Measurements from ENCODE around the gene SLC13A3.

The SLC13A3 gene

GRCh38 chr20:46625875-46626373, 25.3 kb downstream of the SLC13A3 start:
- peaks cover 35% of the 10 kb centered on the region for H3K9me3 ChIP-seq (ENCODE audit: control insufficient read depth, low read length)
- H3K4me2 ChIP-seq (ENCODE audit: low read length, poor library complexity, severe bottlenecking): no peak overlapping the region
- H3K9ac ChIP-seq (ENCODE audit: low read length): no peak overlapping the region
- no peak overlapping the region for H2AK5ac ChIP-seq (ENCODE audit: low read length, severe bottlenecking)
- no peak overlapping the region for H3K18ac ChIP-seq (ENCODE audit: low read depth in 1 of 2, low read length in 2 of 2)
- no peak overlapping the region for H2AFZ ChIP-seq (ENCODE audit: low read depth, low read length)
- no peak overlapping the region for H2BK120ac ChIP-seq (ENCODE audit: low read depth, low read length)
- WGBS: no CpG with 5 or more reads among the region's 1 CpG
- no peaks in the 10 kb centered on the region for H3K4me1 ChIP-seq (ENCODE audit: control insufficient read depth, insufficient read depth, low read depth, low read length)
- no peaks in the 10 kb centered on the region for H3K36me3 ChIP-seq (ENCODE audit: control insufficient read depth in 1 of 2, insufficient read depth in 2 of 2, low read depth in 1 of 2, low read length in 2 of 2)
- no peak overlapping the region for H3K14ac ChIP-seq (ENCODE audit: low read length in 2 of 2)
- no peak overlapping the region for H2BK12ac ChIP-seq (ENCODE audit: low read length in 2 of 2)
- no peaks in the 10 kb centered on the region for H3K27me3 ChIP-seq (ENCODE audit: control insufficient read depth in 1 of 2, insufficient read depth in 1 of 2, low read length in 2 of 2)
- H3K4me3 ChIP-seq (ENCODE audit: insufficient read depth in 1 of 2, low read depth in 1 of 2, low read length in 2 of 2): no peak overlapping the region
- no peak overlapping the region for H4K91ac ChIP-seq (ENCODE audit: low read length)
- H3K79me1 ChIP-seq (replicated peaks; ENCODE audit: low read length, poor library complexity, severe bottlenecking): no peaks in the 10 kb centered on the region
- no peak for DNase-seq
- H2BK15ac ChIP-seq (ENCODE audit: low read depth, poor library complexity, severe bottlenecking): no peak overlapping the region
- no peak overlapping the region for H2BK5ac ChIP-seq (ENCODE audit: low read depth, low read length, poor library complexity, severe bottlenecking)
- H3K27ac ChIP-seq (ENCODE audit: low read length, poor library complexity, severe bottlenecking): no peak overlapping the region
- H4K8ac ChIP-seq (ENCODE audit: low read length): no peak overlapping the region
- no peak overlapping the region for H3K4ac ChIP-seq (ENCODE audit: low read depth in 1 of 2, low read length in 2 of 2)
- H3K23ac ChIP-seq (ENCODE audit: low read length in 2 of 2): no peak overlapping the region

DNA sequence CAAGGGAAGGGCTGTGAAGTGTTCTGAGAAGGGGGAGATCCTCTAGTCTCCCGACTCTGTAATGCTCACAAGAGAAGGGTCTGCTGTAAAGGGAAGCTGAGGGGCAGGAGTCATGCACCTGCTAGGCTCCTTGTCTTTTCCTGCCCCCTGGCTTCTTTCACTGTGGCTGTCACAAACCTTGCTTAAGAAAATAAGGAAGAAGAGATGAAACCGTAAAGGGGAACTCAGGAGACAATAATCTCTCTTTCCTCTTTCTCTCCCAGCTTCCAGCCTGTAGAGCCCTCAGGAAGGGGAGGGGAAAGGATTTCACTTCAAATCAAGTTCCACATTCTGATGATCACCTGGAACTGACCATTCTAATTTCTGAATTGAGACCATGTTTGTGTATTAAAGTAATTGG, 26.3 kb downstream of the SLC13A3 start:
- Histone ChIP-seq H3K14ac (ENCODE audit: low read length in 2 of 2) (no peak overlapping the region), H3K4me1 (ENCODE audit: control insufficient read depth, insufficient read depth, low read depth, low read length) (no peaks in the 10 kb centered on the region), H2BK120ac (ENCODE audit: low read depth, low read length) (no peak overlapping the region), H4K8ac (ENCODE audit: low read length) (no peak overlapping the region), H2AK5ac (ENCODE audit: low read length, severe bottlenecking) (no peak overlapping the region), H3K27me3 (ENCODE audit: control insufficient read depth in 1 of 2, insufficient read depth in 1 of 2, low read length in 2 of 2) (no peaks in the 10 kb centered on the region), H3K9ac (ENCODE audit: low read length) (no peak overlapping the region), H2AFZ (ENCODE audit: low read depth, low read length) (no peak overlapping the region), H2BK5ac (ENCODE audit: low read depth, low read length, poor library complexity, severe bottlenecking) (no peak overlapping the region), H4K91ac (ENCODE audit: low read length) (no peak overlapping the region), H3K23ac (ENCODE audit: low read length in 2 of 2) (no peak overlapping the region), H3K9me3 (ENCODE audit: control insufficient read depth, low read length) (peaks cover 29% of the 10 kb centered on the region), H3K4me3 (ENCODE audit: insufficient read depth in 1 of 2, low read depth in 1 of 2, low read length in 2 of 2) (no peak overlapping the region), H3K4ac (ENCODE audit: low read depth in 1 of 2, low read length in 2 of 2) (no peak overlapping the region), H3K18ac (ENCODE audit: low read depth in 1 of 2, low read length in 2 of 2) (no peak overlapping the region), H3K36me3 (ENCODE audit: control insufficient read depth in 1 of 2, insufficient read depth in 2 of 2, low read depth in 1 of 2, low read length in 2 of 2) (no peaks in the 10 kb centered on the region), H2BK12ac (ENCODE audit: low read length in 2 of 2) (no peak overlapping the region), H3K79me1 (replicated peaks; ENCODE audit: low read length, poor library complexity, severe bottlenecking) (no peaks in the 10 kb centered on the region), H3K4me2 (ENCODE audit: low read length, poor library complexity, severe bottlenecking) (no peak overlapping the region), H3K27ac (ENCODE audit: low read length, poor library complexity, severe bottlenecking) (no peak overlapping the region), H2BK15ac (ENCODE audit: low read depth, poor library complexity, severe bottlenecking) (no peak overlapping the region)
- no peak for DNase-seq
- WGBS: 44% methylated on average over 1 of the region's 2 CpGs

GRCh38 chr20:46622165-46622564, 29.1 kb downstream of the SLC13A3 start:
- Histone ChIP-seq H3K27me3 (ENCODE audit: control insufficient read depth in 1 of 2, insufficient read depth in 1 of 2, low read length in 2 of 2) (no peaks in the 10 kb centered on the region), H4K91ac (ENCODE audit: low read length) (no peak overlapping the region), H3K4me3 (ENCODE audit: insufficient read depth in 1 of 2, low read depth in 1 of 2, low read length in 2 of 2) (no peak overlapping the region), H3K36me3 (ENCODE audit: control insufficient read depth in 1 of 2, insufficient read depth in 2 of 2, low read depth in 1 of 2, low read length in 2 of 2) (no peaks in the 10 kb centered on the region), H2AK5ac (ENCODE audit: low read length, severe bottlenecking) (no peak overlapping the region), H3K9me3 (ENCODE audit: control insufficient read depth, low read length) (peaks cover 8% of the 10 kb centered on the region), H3K14ac (ENCODE audit: low read length in 2 of 2) (no peak overlapping the region), H3K23ac (ENCODE audit: low read length in 2 of 2) (no peak overlapping the region), H2BK12ac (ENCODE audit: low read length in 2 of 2) (no peak overlapping the region), H3K4ac (ENCODE audit: low read depth in 1 of 2, low read length in 2 of 2) (no peak overlapping the region), H3K9ac (ENCODE audit: low read length) (no peak overlapping the region), H2BK5ac (ENCODE audit: low read depth, low read length, poor library complexity, severe bottlenecking) (no peak overlapping the region), H2BK15ac (ENCODE audit: low read depth, poor library complexity, severe bottlenecking) (no peak overlapping the region), H3K79me1 (replicated peaks; ENCODE audit: low read length, poor library complexity, severe bottlenecking) (no peaks in the 10 kb centered on the region), H2BK120ac (ENCODE audit: low read depth, low read length) (no peak overlapping the region), H3K27ac (ENCODE audit: low read length, poor library complexity, severe bottlenecking) (no peak overlapping the region), H3K18ac (ENCODE audit: low read depth in 1 of 2, low read length in 2 of 2) (no peak overlapping the region), H3K4me2 (ENCODE audit: low read length, poor library complexity, severe bottlenecking) (no peak overlapping the region), H3K4me1 (ENCODE audit: control insufficient read depth, insufficient read depth, low read depth, low read length) (no peaks in the 10 kb centered on the region), H4K8ac (ENCODE audit: low read length) (no peak overlapping the region), H2AFZ (ENCODE audit: low read depth, low read length) (no peak overlapping the region)
- no peak for DNase-seq
- WGBS: 40% methylated on average over 1 of the region's 1 CpG

- Histone ChIP-seq H3K4ac (ENCODE audit: low read depth in 1 of 2, low read length in 2 of 2) (no peak overlapping the region), H2BK15ac (ENCODE audit: low read depth, poor library complexity, severe bottlenecking) (no peak overlapping the region), H4K8ac (ENCODE audit: low read length) (no peak overlapping the region), H3K4me3 (ENCODE audit: insufficient read depth in 1 of 2, low read depth in 1 of 2, low read length in 2 of 2) (no peak overlapping the region), H2BK5ac (ENCODE audit: low read depth, low read length, poor library complexity, severe bottlenecking) (no peak overlapping the region), H2AFZ (ENCODE audit: low read depth, low read length) (no peak overlapping the region), H3K79me1 (replicated peaks; ENCODE audit: low read length, poor library complexity, severe bottlenecking) (no peaks in the 10 kb centered on the region), H3K27ac (ENCODE audit: low read length, poor library complexity, severe bottlenecking) (no peak overlapping the region), H3K9ac (ENCODE audit: low read length) (no peak overlapping the region), H3K14ac (ENCODE audit: low read length in 2 of 2) (no peak overlapping the region), H3K4me2 (ENCODE audit: low read length, poor library complexity, severe bottlenecking) (no peak overlapping the region), H3K23ac (ENCODE audit: low read length in 2 of 2) (no peak overlapping the region), H3K9me3 (ENCODE audit: control insufficient read depth, low read length) (peaks cover 8% of the 10 kb centered on the region), H3K27me3 (ENCODE audit: control insufficient read depth in 1 of 2, insufficient read depth in 1 of 2, low read length in 2 of 2) (no peaks in the 10 kb centered on the region), H4K91ac (ENCODE audit: low read length) (no peak overlapping the region), H3K36me3 (ENCODE audit: control insufficient read depth in 1 of 2, insufficient read depth in 2 of 2, low read depth in 1 of 2, low read length in 2 of 2) (no peaks in the 10 kb centered on the region), H3K4me1 (ENCODE audit: control insufficient read depth, insufficient read depth, low read depth, low read length) (no peaks in the 10 kb centered on the region), H2BK12ac (ENCODE audit: low read length in 2 of 2) (no peak overlapping the region), H3K18ac (ENCODE audit: low read depth in 1 of 2, low read length in 2 of 2) (no peak overlapping the region), H2AK5ac (ENCODE audit: low read length, severe bottlenecking) (no peak overlapping the region), H2BK120ac (ENCODE audit: low read depth, low read length) (no peak overlapping the region)
- WGBS: 61% methylated on average over 2 of the region's 4 CpGs
- peak; percentile 16 for DNase-seq
These were observed 29.8 kb downstream of the SLC13A3 start for GRCh38 chr20:46621492-46621891.
